Esophagus muscularis mucosa (tissue), 3 donors: ENCODE results near the gene SIVA1.

Source experiments
- CTCF ChIP-seq, 3 experiments: fragments of 200-600 bp in 2 of 3; fragments of 450-650 bp in 1 of 3; sonication (generic) in 2 of 3; IDR thresholded peaks; one replicate each; pipeline ENCODE4 v1.5.1; 2017 to 2019; ENCODE audit warnings: antibody characterized with exemption in 3 of 3, mild to moderate bottlenecking in 2 of 3, moderate library complexity in 1 of 3
- POLR2A ChIP-seq: fragments of 450-650 bp; IDR thresholded peaks from one replicate; pipeline ENCODE4 v1.6.1; 2017; ENCODE audit warnings: antibody characterized with exemption, moderate library complexity, mild to moderate bottlenecking, low read depth
- POLR2AphosphoS5 ChIP-seq, 2 donors: sonication (generic); formaldehyde crosslinking; IDR thresholded peaks; one replicate each; pipeline ENCODE4 v1.6.1; 2017; ENCODE audit warnings: antibody characterized with exemption in 2 of 2

GRCh38 chr14:104725772-104726548 lies 27.0 kb upstream of the SIVA1 start:
- TF ChIP-seq CTCF (IDR thresholded peaks at IDR 0.05): no peak
- no peak for TF ChIP-seq POLR2A
- TF ChIP-seq POLR2AphosphoS5 (IDR thresholded peaks at IDR 0.05): no peak
